ENCODE results near the gene TSSK2.

DNA sequence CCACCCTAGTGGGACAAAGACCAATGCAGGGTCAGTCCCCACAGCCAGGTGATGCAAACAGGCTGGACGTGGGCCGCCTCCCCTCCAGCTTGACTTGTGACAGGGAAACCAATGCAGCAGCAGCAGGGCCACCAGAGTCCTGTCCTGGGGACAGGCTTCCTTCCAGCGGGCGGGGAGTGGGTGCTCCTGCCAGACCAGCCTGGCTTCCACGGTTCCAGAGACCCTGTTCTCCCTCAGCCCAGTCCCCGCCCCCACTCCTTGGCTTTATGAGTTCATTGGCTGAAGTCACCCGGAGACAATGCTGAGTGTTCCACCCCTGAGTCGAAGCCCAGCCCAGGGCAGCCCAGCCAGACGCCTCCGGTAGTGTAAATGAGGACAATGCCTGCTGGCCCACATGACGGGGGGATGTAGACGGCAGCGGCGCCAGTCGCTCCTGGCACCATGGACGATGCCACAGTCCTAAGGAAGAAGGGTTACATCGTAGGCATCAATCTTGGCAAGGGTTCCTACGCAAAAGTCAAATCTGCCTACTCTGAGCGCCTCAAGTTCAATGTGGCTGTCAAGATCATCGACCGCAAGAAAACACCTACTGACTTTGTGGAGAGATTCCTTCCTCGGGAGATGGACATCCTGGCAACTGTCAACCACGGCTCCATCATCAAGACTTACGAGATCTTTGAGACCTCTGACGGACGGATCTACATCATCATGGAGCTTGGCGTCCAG is at the start of gene TSSK2:
- TF ChIP-seq, protein P1, sequence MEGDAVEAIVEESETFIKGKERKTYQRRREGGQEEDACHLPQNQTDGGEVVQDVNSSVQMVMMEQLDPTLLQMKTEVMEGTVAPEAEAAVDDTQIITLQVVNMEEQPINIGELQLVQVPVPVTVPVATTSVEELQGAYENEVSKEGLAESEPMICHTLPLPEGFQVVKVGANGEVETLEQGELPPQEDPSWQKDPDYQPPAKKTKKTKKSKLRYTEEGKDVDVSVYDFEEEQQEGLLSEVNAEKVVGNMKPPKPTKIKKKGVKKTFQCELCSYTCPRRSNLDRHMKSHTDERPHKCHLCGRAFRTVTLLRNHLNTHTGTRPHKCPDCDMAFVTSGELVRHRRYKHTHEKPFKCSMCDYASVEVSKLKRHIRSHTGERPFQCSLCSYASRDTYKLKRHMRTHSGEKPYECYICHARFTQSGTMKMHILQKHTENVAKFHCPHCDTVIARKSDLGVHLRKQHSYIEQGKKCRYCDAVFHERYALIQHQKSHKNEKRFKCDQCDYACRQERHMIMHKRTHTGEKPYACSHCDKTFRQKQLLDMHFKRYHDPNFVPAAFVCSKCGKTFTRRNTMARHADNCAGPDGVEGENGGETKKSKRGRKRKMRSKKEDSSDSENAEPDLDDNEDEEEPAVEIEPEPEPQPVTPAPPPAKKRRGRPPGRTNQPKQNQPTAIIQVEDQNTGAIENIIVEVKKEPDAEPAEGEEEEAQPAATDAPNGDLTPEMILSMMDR (IDR thresholded peaks at IDR 0.05; ENCODE audit: insufficient read depth, low read depth, low read length) = no peak
- TF ChIP-seq EZH2 (IDR thresholded peaks at IDR 0.05; ENCODE audit: insufficient read depth, low read length) = no peak

Data from astrocyte (in vitro differentiated cells and primary cell).